ENCODE data around the gene LCLAT1. TPM values are rescaled to one million over a fixed set of nuclear protein-coding genes. Genes with fewer than 3 reads are reported as not detected.
A peak's percentile ranks its signal among the peaks of the same experiment; 100 is the strongest.

The LCLAT1 gene
- total RNA-seq, 6 donors from 2014 or later = 7.0 to 21.9 (median 12.4) TPM

DNA sequence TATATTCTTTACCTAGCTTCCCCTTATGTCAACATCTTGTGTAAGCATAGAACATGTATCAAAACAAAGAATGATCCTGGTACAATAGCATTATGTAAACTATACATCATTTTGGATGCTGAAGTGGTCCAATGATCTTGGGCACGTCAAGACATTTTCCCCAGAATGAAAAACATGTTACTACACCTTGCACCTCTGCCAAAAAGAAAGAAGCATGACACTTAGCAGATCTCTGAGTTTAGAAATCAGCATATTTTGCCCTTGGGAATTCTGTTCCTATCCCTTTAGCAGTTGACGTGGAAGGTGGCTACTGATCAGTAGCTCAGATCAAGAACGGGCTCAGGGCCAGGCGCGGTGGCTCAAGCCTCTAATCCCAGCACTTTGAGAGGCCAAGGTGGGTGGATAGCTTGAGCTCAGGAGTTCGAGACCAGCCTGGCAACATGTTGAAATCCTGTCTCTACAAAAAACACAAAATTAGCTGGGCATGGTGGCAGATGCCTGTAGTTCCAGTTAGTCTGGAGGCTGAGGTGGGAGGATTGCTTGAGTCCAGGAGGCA, 1.7 kb upstream of the LCLAT1 start:
- Histone ChIP-seq H3K27me3 (no peaks in the 10 kb centered on the region), H3K4me1 (peaks cover 9 to 23% (median 12%) of the 10 kb centered on the region in 4 donors), H3K9me3 (no peaks in the 10 kb centered on the region), H3K27ac (no peak overlapping the region), H3K36me3 (no peaks in the 10 kb centered on the region), H3K4me3 (no peak overlapping the region)
- WGBS, 2 donors = 83 to 85% methylated on average over 6 of the region's 6 CpGs
- DNase-seq (peak in 1 of 2 donors; percentile 38), ATAC-seq (ENCODE audit: low FRiP score in 2 of 2) (no peak)
- no peak for TF ChIP-seq EP300 (IDR thresholded peaks at IDR 0.05)
- TF ChIP-seq POLR2AphosphoS5 (IDR thresholded peaks at IDR 0.05) = no peak
- TF ChIP-seq POLR2A (IDR thresholded peaks at IDR 0.05) = no peak
- TF ChIP-seq, protein P1, sequence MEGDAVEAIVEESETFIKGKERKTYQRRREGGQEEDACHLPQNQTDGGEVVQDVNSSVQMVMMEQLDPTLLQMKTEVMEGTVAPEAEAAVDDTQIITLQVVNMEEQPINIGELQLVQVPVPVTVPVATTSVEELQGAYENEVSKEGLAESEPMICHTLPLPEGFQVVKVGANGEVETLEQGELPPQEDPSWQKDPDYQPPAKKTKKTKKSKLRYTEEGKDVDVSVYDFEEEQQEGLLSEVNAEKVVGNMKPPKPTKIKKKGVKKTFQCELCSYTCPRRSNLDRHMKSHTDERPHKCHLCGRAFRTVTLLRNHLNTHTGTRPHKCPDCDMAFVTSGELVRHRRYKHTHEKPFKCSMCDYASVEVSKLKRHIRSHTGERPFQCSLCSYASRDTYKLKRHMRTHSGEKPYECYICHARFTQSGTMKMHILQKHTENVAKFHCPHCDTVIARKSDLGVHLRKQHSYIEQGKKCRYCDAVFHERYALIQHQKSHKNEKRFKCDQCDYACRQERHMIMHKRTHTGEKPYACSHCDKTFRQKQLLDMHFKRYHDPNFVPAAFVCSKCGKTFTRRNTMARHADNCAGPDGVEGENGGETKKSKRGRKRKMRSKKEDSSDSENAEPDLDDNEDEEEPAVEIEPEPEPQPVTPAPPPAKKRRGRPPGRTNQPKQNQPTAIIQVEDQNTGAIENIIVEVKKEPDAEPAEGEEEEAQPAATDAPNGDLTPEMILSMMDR (IDR thresholded peaks at IDR 0.05) = no peak

DNA sequence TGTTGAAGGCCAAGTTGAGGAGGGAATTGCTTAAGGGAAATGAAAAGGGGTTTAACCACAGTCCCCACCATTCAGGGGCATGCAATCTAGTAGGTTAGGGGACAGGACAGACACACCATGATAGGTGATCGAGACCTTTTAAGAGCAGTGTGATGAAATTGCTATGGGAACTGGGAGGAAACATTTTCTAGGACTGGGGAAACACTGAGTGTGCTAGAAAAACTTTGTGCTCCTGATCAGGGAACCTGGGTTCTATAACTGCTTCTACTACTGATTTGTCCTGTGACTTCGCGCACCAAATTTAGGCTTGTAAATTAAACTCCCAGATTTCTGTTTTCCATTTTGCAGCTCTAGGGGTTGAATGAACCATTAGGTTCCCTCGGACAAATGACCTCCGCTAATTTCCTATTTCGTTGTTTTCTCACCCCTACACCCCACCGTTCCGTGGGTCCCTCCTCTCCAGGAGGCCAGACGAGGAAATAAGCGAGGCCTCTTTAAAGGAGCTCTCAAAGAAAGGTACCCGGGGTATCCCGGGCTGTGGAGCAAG, 371 bp upstream of the LCLAT1 start:
- ATAC-seq (ENCODE audit: low FRiP score in 2 of 2) (no peak), DNase-seq (no peak)
- WGBS, 2 donors = 6 to 13% methylated on average over 12 of the region's 12 CpGs

DNA sequence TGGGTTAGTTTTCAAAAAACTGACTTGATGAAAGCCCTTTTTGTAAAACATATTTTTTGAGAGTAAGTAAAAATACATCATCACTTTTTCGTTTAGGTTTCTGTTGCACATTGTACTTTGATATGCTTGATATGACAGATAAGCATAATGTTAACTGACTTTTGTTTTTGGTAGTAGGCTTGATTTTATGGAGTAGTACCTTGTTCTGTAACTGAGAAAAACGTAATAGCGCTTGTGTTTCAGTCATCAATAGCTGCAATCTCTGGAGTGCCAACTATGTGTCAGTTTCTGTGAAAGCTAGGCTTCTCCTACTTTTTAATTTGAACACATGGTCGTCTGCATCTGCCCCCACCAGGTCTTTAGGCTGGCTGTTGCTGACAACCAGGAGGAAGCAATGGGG, 1.3 kb downstream of the LCLAT1 start:
- Histone ChIP-seq H3K4me3 (peak overlapping the region in 3 of 4 donors; percentile 74 to 98 (median 81)), H3K27ac (peak overlapping the region in 1 of 4 donors; percentile 84), H3K9me3 (no peaks in the 10 kb centered on the region), H3K27me3 (no peaks in the 10 kb centered on the region), H3K4me1 (peaks cover 9 to 23% (median 12%) of the 10 kb centered on the region in 4 donors), H3K36me3 (no peaks in the 10 kb centered on the region)
- WGBS, 2 donors = 59 to 68% methylated on average over 4 of the region's 4 CpGs
- no peak for ATAC-seq (ENCODE audit: low FRiP score in 2 of 2)
- TF ChIP-seq POLR2A (IDR thresholded peaks at IDR 0.05) = no peak
- no peak for TF ChIP-seq POLR2AphosphoS5 (IDR thresholded peaks at IDR 0.05)
- TF ChIP-seq, protein P1 (IDR thresholded peaks at IDR 0.05) = no peak
- TF ChIP-seq EP300 (IDR thresholded peaks at IDR 0.05) = no peak
- DNase-seq = no peak

More for the DNA sequence above, 371 bp upstream of the LCLAT1 start:
- TF ChIP-seq EP300 (IDR thresholded peaks at IDR 0.05) (no peak), POLR2A (IDR thresholded peaks at IDR 0.05) (no peak), POLR2AphosphoS5 (IDR thresholded peaks at IDR 0.05) (no peak)
- TF ChIP-seq, protein P1 (IDR thresholded peaks at IDR 0.05) = no peak
- no peaks in the 10 kb centered on the region for H3K27me3 ChIP-seq
- peaks cover 9 to 23% (median 12%) of the 10 kb centered on the region in 4 donors for H3K4me1 ChIP-seq
- H3K27ac ChIP-seq = peak overlapping the region; percentile 74 to 85 (median 84)
- no peaks in the 10 kb centered on the region for H3K9me3 ChIP-seq
- H3K4me3 ChIP-seq = peak overlapping the region; percentile 74 to 98 (median 86)
- no peaks in the 10 kb centered on the region for H3K36me3 ChIP-seq

DNA sequence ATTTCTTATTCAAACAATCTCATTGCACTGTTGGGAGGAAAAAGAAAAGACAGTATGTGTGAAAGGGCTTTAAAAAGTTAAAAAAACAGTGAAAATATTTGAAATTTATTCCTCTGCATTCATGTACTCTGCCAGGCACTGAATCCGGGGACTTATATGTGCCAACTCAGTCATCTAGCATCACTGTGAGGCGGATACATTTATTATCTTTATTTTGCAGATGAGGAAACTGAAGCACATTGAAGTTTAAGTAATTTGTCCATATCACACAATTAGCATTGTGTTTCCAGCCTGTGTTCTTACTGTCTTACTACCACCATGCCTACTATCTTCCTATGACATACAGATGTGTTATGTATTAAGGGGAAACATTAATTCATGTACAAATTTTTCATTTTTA, 1.8 kb downstream of the LCLAT1 start:
- TF ChIP-seq POLR2A (IDR thresholded peaks at IDR 0.05) = no peak
- TF ChIP-seq, protein P1 (IDR thresholded peaks at IDR 0.05) = no peak
- no peak for TF ChIP-seq POLR2AphosphoS5 (IDR thresholded peaks at IDR 0.05)
- TF ChIP-seq EP300 (IDR thresholded peaks at IDR 0.05) = no peak
- Histone ChIP-seq H3K27me3 (no peaks in the 10 kb centered on the region), H3K9me3 (no peaks in the 10 kb centered on the region), H3K4me1 (peaks cover 9 to 23% (median 12%) of the 10 kb centered on the region in 4 donors), H3K27ac (no peak overlapping the region), H3K4me3 (no peak overlapping the region), H3K36me3 (no peaks in the 10 kb centered on the region)
- WGBS, 2 donors = 78 to 89% methylated on average over 2 of the region's 2 CpGs
- DNase-seq (no peak), ATAC-seq (ENCODE audit: low FRiP score in 2 of 2) (no peak)

DNA sequence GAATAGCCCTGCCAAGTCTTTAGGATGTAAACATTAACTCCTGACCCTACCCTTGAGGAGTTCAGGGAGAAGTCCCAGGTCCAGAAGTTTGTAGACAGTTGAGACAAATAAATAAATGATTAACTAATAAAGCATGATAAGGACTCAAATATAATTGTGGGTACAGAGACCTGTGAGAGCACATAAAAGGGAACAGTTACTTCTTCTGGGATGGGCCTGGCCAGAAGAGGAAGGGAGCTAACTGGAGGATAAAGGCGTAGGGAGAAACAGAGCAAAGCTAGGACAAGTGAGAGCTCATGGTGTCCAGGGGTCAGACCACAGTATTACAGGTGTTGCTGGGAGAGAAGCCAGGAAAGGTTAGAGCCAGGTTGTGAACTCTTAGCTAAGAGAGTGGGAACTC, 3.0 kb downstream of the LCLAT1 start:
- no peaks in the 10 kb centered on the region for H3K9me3 ChIP-seq
- no peak overlapping the region for H3K4me3 ChIP-seq
- no peaks in the 10 kb centered on the region for H3K36me3 ChIP-seq
- peaks cover 9 to 23% (median 15%) of the 10 kb centered on the region in 4 donors for H3K4me1 ChIP-seq
- ATAC-seq (ENCODE audit: low FRiP score in 2 of 2) = no peak
- no peak for TF ChIP-seq POLR2A (IDR thresholded peaks at IDR 0.05)
- H3K27me3 ChIP-seq = no peaks in the 10 kb centered on the region
- DNase-seq = no peak
- WGBS, 2 donors = 26 to 95% methylated on average over 1 of the region's 1 CpG
- H3K27ac ChIP-seq = no peak overlapping the region

Data from upper lobe of left lung (tissue), 6 donors.